Caki2 (cell line): ENCODE data around the gene OBSCN. TPM values are rescaled to one million over a fixed set of nuclear protein-coding genes. Genes with fewer than 3 reads are reported as not detected.

ENCODE experiments used
- DNase-seq: peaks from one replicate; pipeline ENCODE4 v3.0.0-alpha.2; 2015; ENCODE audit warnings: low read depth
- in situ Hi-C: cut with HindIII; loops from 2 replicates; pipeline ENCODE4 v1.10.0; 2016; ENCODE audit warnings: low sequenced_read_pairs, low pct_unique_long_range_greater_than_20kb, mixed read lengths
- total RNA-seq: library from RNA; depleted of rRNA; stranded (reverse); fragments of >200 nt; shearing (Covaris generic); gene quantifications from 2 replicates; pipeline ENCODE4 v1.2.3, GENCODE V29; 2014; ENCODE audit warnings: low replicate concordance; rRNA removed

Gene OBSCN
- total RNA-seq, result 16.7 and 31.5 TPM in 2 replicates

DNA sequence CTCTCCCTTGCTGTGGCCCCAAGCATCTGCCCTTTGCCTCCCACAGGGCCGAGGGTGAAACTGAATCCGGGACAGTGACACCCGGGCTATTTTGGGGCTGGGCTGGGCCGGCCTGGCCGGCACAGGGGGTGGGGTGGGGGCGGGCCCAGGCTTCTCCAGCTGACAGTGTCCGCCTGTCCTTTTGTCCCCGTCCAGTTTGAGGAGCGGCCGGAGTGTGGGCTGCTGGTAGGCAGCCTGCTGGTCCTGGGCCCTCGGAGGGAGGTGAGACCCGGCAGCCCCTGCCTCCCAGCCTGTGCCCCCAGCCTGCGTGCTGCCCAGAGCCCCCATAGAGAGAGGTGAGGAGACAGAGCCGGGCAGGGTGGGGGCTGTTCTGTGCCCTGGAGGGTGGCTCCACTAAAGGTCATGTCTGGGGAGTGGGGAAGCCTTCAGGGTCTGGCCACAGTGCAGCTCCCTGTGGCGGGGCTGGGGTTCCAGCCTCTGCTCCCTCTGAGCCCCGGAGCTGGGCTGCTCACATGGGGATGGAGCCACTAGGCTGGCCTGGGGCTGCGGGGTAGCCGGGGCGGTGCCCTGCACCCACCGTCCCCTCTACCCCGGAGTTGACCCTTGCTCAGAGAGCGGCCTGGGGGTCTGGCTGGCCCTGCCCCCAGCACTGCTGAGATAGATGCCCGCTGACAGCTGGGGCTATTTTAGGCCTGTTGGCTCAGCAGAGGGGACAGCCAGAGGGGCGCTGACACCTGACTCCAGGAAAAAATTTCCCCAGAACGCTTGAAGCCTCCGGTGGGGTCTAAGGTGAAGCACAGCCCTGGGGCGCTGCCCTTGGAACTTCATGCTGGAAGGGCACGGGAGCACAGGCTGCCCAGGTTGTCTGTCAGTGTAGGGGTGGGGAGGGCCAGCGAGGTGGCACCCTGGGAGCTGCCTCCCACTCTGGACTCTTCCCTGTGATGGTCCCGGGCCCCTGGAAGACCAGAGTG is at the start of gene OBSCN:
Gene OBSCN (plus strand): TSS at position 194 of the 971 bp plus-strand sequence. CDS start 3,740 bp downstream, outside the sequence.
- in situ Hi-C loops, result no loop called here
- no peak for DNase-seq

DNA sequence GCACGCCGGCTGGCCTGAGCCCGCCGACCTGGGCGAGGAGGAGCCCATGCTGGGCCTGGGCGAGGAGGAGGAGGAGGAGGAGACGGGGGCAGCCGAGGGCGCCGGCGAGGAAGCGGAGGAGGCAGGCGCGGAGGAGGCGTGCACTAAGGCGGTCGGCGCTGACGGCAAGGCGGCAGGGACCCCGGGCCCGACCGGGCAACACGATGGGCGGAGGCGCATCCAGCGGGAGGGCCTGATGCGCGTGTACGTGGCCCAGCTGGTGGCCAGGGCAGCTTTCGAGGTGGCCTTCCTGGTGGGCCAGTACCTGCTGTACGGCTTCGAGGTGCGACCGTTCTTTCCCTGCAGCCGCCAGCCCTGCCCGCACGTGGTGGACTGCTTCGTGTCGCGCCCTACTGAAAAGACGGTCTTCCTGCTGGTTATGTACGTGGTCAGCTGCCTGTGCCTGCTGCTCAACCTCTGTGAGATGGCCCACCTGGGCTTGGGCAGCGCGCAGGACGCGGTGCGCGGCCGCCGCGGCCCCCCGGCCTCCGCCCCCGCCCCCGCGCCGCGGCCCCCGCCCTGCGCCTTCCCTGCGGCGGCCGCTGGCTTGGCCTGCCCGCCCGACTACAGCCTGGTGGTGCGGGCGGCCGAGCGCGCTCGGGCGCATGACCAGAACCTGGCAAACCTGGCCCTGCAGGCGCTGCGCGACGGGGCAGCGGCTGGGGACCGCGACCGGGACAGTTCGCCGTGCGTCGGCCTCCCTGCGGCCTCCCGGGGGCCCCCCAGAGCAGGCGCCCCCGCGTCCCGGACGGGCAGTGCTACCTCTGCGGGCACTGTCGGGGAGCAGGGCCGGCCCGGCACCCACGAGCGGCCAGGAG is 49.5 kb upstream of the OBSCN start:
- in situ Hi-C loops, result no loop called here
- DNase-seq, result no peak

GRCh38 chr1:228159008-228159665 is 48.7 kb upstream of the OBSCN start:
- in situ Hi-C loops, result no loop called here
- no peak for DNase-seq

DNA sequence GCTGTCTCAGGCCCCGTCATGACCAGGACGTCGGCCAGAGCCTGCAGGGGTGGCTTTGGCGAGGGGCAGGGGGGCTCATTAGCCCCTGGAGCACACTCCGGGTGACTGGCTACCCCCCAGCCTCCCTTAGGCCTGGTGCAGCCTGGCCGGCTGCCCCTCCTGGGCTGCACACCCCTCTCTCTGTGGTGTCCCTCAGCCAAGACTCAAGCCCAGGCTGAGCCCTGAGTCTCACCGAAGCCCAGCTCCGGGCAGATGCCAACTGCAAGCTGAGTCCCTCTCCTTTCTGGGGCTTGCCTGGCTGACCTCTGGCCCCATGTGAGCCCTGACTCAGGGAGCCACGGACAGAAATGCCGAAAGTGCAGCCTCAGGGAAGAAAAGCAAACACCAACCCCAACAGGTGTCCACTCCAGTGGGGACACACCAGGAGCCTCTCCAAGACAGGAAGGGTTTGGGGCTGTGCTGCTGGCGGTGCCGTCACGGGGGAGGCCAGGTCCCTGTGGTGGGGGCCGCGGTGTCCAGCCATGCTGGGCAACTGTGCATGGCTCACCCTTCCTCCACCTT is 47.6 kb upstream of the OBSCN start:
- no peak for DNase-seq
- in situ Hi-C loops, result no loop called here

- in situ Hi-C loops, result no loop called here
These were observed 46.5 kb upstream of the OBSCN start for GRCh38 chr1:228161362-228161761.

GRCh38 chr1:228161866-228162265 is 46.0 kb upstream of the OBSCN start:
- no peak for DNase-seq
- in situ Hi-C loops, result no loop called here

More at GRCh38 chr1:228161362-228161761, 46.5 kb upstream of the OBSCN start:
- DNase-seq, result no peak

DNA sequence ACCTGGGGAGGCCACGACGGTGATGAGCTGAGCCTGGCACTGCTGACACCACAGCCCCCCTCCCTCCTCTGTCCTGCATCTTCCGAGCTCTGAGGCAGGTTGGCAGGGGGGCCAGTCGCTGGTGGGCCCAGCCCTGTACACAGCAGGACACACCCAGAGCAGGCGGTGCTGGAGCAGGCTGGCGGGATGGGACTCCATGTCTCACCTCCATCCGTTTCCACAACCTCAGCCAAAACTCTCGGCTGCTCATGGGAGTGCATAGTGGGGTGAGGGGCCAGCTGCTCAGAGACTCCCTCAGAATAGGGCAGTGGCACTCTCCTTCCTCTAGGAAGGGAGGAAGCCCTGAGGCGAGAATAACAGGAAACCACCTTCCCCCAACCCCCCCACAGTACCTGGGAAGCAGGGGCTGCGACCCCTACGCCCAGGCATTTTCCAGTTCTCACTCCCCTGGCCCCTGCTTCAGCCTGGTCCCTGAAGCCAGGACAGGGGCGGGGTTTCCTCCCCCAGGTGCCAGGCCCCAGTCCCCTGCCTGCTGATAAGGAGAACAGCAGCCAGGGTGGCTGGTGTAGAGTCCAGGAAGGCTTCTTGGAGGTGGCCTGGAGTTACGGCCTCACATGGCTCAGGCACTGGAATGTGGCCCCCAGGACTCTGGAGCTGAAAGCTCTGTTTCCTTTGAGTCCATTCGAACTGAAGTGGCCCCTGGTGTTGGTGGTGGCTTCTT is 45.4 kb upstream of the OBSCN start:
- no peak for DNase-seq
- in situ Hi-C loops, result no loop called here

DNA sequence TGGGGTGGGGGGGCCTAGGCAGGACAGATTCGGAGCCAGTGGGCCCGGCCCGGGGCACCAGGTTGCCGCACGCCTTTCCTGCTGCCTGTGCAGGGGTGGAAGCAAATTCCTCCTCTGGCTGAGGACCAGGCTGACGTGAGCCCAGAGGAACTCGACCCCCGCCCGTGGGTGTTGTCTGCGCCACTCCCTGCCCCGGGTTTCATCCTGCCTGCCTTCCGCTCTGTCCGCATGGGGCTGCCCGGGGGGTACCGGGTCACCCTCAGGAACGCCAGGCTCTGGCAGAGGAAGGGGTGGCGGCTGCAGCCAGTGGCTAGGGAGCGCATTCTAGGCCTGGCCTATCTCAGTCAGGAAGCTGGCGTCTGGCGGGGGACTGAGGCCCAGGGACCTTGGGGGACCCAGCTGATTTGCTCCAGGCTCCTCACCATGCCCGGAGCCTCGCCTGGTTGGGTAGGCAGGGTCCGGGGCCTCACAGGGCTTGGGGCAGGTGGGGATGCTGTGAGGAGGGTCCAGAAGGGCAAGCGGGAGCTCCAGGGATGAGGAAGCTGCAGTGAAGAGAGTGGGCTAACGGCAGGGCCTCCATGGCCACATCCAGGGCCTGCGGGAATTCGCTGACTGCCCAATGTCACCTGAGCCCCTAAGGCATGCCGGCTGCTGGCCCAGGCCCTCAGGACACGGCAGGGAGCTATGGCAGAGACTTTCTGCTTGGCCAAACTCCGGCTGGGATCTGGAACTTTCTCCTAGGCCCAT is 44.7 kb upstream of the OBSCN start:
- in situ Hi-C loops, result no loop called here

DNA sequence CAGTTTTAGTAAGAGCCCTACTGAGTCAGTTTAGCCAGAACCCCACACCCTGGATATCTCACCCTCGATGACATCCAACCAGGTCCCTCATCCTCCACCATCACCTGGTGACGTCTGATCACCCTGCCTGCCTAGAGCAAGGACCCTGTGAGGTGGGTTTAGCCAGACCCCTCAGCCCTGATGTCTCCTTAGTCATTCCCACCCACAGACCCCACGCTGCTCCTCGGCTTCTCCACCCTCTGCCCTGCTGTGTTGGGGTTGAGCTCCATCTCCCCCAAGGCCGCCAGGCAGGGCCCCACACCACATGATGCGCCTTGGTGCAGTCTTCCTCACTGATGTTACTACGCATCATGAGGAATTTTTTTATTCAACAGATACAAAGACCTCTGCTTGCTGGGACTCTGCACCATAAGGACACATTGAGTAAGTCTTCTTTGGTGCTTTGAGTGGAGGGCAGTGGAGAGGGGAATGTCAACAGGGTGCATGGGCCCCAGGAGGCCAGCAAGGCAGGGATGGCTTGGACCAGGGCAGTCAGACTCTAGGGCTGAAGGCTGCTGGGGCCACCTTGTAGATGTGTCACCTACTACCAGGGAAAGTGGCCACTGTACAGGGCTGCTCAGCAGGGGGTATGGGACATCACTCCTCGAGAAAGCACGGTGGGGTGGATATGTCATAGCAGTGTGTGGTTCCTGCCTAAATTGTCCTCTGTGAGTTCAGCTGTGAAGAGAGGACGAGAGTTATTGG is 43.9 kb upstream of the OBSCN start:
- no peak for DNase-seq
- in situ Hi-C loops, result no loop called here

More for the DNA sequence above, 44.7 kb upstream of the OBSCN start:
- no peak for DNase-seq

DNA sequence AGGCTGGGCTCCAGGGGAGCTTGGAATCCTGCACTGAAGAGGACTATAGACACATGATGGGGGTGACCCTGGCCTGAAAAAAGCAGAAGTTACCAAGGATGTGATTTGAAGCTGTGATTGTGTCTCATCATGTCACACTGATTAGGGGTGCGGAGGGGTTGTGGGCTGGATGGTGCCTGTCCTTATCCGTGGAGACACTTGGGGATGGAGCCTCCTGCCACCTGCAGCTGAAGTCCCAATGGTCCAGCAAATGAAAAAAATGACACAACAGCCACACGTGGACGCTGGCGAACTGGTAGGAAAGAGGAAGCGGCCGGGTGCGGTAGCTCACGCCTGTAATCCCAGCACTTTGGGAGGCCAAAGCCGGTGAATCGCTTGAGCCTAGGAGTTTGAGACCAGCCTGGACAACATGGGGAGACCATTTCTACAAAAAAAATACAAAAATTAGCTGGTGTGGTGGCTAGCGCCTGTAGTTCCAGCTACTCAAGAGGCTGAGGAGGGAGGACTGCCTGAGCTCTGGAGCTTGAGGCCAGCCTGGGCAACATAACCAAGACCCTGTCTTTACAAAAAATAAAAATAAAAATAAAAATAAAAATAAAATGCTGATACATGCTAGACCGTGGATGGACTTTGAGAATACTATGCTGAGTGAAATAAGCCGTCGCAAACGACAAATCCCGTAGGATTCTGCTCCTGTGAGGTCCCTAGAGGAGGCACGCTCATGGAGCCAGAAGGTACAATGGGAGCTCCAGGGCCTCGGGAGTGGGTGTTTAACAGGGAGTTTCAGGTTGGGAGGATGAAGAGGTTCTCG is 43.1 kb upstream of the OBSCN start:
- in situ Hi-C loops, result no loop called here
- no peak for DNase-seq

DNA sequence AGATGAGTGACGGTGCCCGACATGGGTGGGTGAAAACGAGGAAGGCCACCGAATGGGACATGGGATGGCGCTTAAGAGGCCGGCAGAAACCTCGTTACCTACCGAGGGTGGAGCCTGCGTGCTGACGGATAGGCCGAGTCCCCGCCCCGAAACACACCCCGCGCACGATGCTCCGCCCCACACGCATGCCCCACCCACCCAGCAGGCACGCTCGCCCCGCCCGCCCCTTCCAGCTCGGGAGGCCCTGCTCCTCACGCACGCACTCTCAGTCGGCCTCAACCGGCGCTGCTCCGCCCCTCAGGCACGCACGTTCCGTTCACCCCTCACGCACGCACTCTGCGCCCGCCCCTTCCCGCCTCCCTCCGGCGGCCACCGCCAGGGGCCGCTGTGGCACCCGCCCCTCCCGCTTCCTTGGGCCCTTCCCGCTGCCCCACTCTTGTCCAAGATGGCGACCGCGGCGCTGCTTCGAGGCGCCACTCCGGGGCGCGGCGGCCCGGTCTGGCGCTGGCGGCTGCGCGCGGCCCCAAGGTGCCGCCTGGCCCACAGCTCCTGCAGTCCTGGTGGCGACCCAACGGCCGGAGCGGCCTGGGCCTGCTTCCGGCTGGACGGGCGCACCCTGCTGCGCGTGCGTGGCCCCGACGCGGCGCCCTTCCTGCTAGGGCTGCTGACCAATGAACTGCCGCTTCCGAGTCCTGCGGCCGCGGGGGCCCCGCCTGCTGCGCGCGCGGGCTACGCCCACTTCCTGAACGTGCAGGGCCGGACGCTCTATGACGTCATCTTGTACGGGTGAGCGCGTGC is 42.3 kb upstream of the OBSCN start, which contains the start of gene IBA57:
Gene IBA57 (plus strand): TSS at position 433 of the 798 bp plus-strand sequence. CDS start 13 bp downstream, at position 446.
- in situ Hi-C loops, result no loop called here
- peak; percentile 99 for DNase-seq

GRCh38 chr1:228166170-228166936 is 41.5 kb upstream of the OBSCN start:
- in situ Hi-C loops, result no loop called here
- DNase-seq, result peak; percentile 86

- in situ Hi-C loops, result no loop called here
- no peak for DNase-seq
These were observed 39.1 kb upstream of the OBSCN start for GRCh38 chr1:228168563-228169270.
